HG03039 (cell line): ENCODE measurements around the gene ANKS3.

Experiments used
- ATAC-seq: cut with Tn5 transposase; IDR thresholded peaks from one replicate; pipeline ENCODE4 v1.9.1; 2021; ENCODE audit warnings: mild to moderate bottlenecking, moderate library complexity; ENCODE audit not compliant: unreplicated experiment

ANKS3 gene

DNA sequence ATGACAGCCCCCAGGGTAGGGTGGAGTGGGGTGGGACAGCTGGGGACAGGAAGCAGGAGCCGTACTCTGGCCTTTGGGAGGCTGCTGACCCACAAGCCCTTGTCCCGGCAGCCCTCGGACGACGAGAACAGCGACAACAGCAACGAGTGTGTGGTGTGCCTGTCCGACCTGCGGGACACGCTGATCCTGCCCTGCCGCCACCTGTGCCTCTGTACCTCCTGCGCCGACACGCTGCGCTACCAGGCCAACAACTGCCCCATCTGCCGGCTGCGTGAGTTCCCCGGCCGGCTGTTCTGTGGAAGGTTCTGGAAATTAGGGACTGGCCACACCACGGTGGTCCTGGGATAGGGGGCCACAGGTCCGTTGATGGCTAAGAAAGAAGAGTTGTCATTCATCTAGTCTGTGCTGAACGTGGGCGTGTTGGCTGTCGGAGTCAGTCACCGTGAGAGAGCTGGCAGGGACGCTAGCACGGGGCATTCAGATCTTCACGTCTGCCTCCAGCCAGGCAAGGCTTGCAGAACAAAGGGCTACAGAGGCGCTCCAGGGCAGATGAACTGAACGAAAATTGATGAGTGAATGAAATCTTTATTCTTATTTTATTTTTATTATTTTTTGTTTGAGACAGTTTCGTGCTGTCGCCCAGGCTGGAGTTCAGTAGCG is 60.6 kb downstream of the ANKS3 start:
- no peak for ATAC-seq

DNA sequence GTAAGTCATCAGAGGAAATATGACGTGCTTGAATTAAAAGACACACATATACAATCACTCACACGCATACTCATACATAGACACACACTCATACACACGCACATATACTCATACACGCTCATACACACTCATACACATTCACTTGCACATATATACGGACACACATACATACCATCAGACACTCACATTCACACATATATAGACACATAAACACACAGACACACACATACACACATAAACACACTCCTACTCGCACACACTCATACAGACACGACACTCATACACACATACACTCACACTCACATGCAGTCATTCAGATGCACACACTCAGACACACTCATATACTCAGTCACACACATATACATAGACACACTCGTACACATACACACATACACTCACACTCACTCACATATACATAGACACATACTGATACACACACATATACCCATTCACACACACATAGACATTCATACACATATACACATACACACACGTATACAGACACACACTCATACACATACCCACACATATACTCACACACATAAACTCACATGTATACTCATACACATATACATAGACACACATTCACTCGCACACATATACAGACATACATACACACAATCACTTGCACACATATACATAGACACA is 65.6 kb downstream of the ANKS3 start:
- no peak for ATAC-seq

- no peak for ATAC-seq
Observed at GRCh38 chr16:4667203-4667963, 66.7 kb downstream of the ANKS3 start.

DNA sequence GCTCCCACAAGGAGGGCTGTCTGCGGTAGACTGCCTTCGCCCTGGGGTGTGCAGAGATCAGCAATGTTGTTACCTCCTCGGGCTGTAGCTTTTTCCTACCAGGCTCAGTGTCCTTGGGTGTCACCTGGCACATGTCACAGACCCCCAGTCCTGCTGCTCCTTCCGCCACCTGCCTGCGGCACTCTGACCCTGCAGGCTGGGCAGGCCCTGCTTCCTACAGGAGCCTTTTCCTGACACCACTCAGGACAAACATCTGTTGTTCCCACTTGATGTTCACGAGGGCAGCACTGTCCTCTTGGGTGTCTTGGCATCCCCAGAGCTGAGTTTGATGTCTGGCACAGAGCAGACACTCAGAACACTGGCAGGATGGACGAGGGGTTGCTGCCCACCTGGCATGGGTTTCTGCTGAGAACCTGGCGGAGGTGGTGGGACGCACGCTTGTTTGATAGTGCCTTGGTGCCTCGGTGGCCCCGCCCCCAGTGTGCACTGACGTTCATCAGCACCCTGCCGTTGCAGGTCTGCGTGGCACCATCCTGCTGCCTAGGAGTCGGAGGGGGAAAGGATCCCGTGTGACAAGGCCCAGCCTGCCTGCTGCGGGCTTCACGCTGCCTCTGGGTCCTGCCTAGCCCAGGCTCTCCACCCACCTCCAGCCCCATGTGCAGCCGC is 67.4 kb downstream of the ANKS3 start:
- no peak for ATAC-seq

DNA sequence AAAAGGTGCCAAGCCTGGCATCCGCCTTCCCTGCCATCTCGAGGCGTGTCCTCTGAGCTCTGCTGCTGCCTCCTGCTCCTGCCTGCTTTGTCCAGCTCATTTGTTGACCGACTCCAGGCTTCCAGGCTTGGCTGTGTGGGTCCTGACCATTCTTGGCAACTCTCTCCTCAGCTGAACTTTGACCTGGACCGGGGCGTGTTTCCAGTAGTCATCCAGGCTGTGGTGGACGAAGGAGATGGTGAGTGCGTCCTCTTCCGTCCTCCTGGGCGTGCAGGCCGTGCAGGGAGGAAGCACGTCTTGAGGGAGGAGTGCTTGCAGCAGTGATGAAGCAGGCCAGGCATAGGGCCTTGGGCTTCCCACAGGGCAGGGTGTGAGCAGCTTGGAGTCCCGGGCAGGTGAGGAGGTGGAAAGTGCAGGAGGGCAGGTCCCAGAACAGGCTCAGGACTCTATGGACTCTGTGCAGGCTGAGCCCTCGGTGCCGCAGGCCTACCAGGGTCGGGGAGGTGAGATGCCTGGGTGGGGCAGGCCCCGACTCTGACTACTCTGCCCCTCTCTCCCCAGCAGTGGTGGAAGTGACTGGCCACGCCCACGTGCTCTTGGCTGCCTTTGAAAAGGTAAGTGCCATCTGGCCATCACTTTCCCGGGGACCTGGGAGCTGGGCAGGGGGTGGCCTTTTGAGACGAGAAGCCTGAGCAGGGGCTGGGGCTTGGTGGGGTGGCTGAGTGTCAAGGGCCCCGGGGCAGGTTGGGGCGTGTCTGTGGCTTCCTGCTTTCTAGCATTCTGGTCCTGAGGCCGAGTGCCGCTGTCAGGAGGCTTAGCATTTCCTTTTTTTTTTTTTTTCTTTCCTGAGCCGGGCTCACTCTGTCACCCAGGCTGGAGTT is 69.3 kb downstream of the ANKS3 start:
- no peak for ATAC-seq

DNA sequence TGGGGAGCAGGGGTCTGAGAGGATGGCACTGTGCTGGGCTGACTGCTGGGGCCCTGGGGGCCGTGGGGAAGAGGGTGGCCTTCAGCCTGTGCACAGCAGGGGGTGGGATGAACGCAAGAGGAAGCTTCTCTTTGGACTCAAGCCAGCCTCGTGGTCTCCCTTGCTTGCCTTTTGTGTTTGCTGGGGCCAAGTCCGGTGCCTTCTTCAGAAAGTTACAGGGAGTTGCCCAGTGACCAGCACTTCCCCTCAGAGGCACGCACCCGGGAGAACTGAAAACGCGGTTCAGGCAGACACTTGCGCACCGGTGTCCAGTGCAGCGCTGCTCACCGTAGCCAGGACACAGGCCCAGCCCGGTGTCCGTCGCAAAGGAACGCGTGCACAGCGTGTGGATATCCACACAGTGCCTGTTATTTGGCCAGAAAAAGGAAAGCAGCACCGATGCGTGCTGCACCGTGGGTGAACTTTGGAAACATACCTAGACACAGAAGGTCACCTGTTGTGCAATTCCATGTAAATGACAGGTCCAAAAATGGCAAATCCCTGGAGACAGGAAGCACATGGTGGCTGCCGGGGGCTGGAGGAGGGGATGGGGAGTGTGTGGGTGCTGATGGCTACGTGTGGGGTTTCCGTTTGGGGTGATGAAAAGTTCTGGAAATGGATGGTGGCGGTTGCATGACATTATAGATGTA is 70.2 kb downstream of the ANKS3 start:
- no peak for ATAC-seq

- ATAC-seq = no peak
Observed at GRCh38 chr16:4663465-4663776, 70.7 kb downstream of the ANKS3 start.

DNA sequence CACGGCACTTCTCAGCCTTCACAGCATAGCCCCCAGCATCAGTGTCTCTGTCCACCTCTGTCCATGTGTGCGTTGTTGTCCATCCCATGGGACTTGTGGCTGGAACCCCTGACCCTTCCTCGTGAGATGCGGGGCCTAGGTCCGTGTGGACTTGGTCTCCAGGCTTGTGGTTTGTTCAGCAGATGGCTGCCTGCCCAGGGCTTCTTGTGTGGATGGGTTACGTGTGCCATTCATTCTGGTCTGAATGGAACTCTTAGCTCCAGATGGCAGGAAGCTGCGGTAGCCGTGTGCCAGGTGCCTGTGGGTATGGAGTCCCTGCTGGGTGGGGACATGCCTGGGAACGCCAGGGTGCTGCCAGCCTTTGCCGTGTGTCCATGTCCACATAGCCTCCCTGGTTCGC is 72.4 kb downstream of the ANKS3 start:
- ATAC-seq = no peak

- ATAC-seq = no peak
Observed at GRCh38 chr16:4660454-4661007, 73.5 kb downstream of the ANKS3 start.

DNA sequence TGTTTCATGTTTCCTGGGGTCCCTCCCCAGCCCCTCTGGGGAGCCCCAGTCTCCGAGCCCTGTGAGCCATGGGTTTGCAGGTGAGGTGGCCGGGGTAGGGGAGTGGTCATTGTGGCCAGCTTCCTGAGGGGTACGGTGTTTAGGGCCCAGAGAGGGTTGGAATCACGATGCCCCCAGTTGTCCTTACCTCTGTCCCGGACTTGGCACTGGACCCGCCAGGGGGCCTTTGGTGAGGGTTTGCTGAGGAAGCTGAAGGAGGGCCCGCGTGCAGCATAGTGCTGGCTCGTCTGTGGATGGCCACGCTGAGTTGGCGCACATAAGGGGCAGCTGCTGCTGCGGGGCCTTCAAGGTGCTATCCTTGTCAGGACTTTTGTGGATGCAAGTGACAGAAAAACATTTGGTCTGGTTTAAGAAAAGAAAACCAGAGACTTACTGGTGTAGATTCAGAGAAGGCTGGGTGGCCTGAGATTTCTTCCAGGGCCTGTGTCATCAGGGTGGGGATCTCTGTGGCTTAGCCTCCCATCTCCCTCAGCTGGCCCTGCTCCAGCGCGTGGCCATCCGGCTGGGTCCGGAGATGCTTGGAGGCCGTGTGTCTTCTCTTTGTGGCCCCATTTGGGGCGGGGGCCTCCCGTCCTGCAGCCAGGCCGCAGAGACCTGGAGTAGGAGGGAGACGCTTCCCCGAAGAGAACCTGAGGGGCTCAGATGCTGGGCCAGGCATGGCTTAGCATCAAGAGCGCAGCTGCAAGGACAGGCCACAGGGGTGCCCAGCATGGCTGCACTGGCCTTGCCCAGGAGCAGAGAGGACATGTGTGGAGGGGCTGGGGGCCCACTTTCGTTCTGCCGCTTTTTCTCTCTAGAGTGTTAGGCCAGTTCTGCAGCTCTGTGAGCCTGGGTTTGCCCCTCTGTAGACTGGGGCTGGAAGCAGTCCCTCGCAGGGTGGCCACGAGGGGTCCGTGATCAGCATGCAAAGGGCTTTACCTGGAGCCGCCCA is 74.4 kb downstream of the ANKS3 start:
- ATAC-seq = no peak

DNA sequence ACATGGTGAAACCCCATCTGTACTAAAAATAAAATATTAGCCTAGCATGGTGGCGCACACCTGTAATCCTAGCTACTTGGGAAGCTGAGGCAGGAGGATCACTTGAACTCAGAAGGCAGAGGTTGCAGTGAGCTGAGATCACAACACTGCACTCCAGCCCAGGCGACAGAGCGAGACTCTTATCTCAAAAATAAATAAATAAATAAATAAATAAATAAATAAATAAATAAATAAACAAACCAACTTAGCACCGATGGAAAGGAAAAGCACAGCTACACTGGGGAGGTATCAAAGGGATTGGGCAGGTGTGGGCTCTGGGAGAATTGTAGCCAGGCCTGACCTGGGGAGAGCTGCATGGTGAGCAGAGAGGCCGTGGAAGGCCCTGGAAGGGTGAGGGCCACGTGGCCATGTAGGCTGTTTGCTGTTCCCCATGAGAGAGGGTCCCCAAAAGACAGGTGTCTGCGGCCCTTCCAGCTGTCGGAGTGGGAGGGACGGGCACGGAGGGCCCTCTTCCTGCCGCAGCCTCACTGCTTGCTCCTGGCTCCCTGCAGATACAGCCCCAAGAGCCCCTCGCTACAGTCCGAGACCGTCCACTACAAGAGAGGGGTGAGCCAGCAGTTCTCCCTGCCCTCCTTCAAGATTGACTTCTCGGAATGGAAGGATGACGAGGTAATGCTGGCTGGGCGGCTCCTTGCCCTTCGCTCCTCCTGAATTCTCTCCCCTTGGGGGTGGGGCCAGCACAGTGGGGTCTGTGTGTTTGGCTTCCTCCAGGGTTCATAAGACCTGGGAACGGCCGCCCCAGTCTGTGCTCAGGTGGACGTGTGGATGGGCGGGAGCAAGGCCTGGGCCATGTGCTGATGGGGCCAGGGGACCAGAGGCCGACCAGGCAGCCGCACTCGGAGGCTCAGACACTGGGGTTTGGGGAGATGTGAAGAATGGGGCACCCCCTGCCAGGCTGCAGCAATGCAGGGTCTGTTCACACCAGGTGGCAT is 77.1 kb downstream of the ANKS3 start:
- ATAC-seq = no peak

DNA sequence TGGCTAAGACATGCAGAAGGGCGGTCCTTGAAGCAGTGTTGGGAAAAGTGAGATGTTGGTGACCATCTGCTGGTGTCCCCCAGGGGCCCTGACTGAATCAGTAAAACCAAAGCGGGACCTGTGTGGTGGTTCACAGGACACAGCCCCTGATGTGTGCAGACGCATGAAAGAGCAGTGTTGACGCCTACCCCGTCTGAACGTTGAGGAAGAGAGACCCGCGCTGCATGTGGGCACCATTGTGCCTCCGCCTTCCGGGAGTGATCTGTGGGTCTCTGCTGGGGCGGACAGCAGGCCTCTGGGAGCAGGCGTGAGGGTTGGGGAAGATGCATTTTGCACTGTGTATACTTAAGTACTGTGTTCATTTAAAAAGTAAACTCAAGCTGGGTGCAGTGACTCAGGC is 77.8 kb downstream of the ANKS3 start:
- no peak for ATAC-seq

GRCh38 chr16:4655801-4656200 is 78.3 kb downstream of the ANKS3 start:
- no peak for ATAC-seq

DNA sequence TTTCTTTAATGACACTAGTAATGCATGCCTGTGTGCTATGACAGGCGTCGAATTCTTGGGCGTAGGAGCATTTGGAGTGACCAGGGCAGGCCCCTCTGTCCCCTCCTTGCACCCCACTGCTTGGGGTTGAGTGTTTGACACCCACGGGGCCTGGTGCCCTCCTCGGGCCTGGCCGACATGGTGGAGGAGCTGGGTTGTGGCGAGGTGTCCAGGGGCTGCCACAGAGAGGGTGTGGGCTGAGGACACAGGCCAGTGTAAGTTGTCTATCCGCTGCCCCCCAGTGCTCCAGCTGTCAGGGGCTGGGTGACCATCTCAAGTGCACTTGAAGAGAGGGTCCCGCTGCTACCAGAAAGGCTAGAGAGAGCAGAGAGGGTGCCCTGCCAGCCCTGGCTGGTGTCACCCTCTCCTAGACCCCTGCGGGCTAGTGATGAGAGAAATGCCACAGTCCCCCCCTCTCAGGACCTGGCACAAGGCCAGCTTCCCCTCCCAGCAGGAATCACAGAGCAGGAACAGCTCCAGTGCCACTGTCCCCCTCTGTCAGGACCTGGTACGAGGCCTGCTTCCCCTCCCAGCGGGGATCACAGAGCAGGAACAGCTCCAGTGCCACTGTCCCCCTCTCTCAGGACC is 79.0 kb downstream of the ANKS3 start:
- no peak for ATAC-seq

- no peak for ATAC-seq
Observed at GRCh38 chr16:4654011-4654963, 79.8 kb downstream of the ANKS3 start.

DNA sequence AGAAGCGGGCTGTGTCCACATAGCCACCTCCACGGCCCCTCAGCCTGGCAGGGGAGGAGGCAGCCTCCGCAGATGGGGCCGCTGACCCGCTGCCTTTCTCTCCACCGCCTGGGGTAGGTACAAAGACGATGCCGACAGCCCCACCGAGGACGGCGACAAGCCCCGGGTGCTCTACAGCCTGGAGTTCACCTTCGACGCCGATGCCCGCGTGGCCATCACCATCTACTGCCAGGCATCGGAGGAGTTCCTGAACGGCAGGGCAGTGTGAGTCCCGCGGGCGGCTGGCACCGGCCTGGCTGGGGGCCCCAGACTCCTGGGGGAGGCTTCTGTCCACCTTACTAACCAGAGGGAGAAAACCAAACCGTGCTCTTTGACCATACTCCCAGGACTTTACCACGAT is 81.5 kb downstream of the ANKS3 start:
- no peak for ATAC-seq
